HG03280 (cell line): ENCODE results near the gene CHN1.

Experiments used
- ATAC-seq: cut with Tn5 transposase; IDR thresholded peaks from one replicate; pipeline ENCODE4 v1.9.1; 2021; ENCODE audit warnings: mild to moderate bottlenecking, moderate library complexity; ENCODE audit not compliant: unreplicated experiment

The CHN1 gene

DNA sequence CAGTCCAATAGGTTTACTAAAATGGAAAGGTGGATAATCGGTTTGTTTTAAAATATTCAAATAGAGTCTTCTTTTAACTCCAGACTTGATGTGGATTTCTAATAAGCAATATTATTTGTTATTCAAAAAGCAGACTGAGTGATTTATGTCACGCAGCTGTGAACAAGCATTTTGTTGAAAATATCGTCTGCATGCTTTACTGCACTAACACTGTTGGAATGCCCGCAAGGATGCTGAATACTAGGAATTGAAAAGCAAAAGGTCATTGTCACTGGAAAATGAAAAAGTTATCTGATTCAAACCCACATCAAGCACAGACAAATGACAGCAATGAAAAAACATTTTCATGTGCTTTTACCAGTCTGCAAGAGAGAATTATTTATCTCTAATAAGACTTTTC, 31.1 kb downstream of the CHN1 start:
- no peak for ATAC-seq

DNA sequence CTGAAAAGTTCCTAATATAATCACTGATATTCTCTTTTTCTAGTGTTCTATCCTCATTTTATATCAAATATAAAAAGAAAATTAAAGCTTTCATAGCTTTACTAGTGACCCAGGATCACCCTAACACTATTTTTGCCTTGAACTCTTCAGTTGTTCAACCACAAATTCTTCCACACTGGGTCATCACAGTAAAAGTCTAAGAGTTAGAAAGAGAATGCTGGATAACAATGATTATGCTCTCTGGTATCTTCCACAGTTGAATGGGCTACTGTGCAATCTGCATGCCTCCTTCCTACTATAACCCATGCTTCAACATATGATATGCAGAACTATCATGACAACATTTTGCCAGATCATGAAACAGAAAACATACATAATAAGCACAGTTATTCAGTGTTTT, 32.3 kb downstream of the CHN1 start:
- no peak for ATAC-seq

DNA sequence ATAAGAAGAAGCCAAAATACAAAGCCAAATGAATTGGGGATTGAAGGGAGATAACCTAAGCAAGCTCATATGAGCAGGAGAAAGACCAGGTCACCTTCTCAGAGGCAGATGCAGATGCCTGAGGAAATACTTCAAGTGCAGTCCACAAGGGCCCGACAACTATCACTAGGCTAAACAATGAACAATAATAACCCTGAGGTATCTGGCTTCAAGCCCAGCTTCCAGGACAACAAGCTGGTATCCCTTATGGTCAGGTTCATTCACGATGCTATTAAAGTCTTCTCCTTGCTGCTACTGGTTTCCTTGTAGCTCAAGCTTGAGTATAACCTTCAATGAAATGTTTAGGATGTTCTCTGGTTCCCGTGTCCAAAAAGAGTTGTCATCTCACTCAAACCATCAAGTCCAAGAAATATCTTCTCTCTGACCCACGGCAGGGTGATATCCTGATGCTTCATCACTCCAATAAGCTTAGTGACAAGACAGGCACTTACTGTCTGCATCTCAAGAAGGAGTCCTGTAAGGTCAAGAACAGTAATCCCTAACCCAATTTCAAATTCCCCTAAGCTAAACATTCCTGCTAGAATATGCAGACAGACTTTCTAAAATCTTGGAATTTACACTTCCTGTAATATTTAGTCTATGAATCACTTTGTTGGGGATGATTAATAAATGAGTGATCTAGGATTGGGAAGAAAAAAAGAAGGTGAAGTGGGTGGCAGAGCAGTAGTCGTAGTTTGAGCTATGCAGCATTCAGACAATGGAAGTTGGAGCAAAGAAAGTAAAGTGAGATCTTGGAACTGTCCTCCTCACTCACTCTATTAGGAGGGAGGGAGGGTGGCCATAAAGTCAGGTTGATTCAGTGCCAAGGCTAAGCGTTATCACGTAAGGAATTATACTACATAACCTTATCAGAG, 33.1 kb downstream of the CHN1 start:
- ATAC-seq, result no peak

DNA sequence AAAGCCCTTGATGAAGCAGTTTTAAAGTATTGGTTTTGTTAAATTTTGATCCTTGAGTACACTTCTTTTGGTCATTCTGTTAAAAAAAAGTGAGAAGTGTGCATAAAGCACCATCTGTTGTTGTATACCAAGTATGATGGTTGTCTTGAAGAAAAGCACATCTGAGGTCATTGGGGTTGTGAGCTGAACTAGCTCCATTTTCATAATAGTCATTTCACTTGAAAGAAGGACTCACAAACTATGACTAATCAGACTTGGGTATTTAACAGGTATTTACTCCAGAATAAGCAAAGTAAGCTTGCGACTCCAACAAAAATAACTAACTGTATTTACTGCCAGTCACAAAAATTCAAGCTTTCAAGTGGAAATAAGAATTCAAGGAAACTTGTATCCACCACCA, 35.1 kb downstream of the CHN1 start:
- ATAC-seq, result no peak

DNA sequence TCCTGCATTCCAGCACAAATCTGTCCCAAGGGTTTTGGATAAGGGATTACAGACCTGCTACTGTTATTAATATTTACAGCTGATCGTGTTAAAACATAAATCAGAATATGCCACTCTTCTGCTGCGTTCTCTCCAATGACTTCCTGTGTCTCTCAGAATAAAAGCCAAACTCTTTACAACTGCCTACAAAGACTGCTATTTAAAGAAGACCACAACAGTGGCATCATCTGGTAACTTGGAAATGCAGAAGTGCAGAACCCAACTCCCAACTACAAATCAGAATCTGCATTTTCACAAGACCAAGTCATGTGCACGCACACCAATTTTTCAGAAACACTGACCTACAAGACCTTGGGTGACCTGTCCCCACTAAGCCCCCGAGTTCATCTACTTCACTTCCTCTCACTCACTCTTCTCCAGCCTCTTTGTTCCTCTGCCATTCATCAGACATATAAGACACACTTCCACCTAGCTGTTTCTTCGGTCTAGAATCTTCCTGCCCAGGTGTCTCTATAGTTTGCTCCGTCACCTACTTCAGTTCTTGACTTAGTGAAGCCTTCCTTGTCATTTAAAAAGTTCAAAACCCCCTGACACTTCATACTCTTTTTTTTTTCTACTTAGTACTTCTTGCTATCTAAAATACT, 36.0 kb downstream of the CHN1 start:
- ATAC-seq, result no peak

DNA sequence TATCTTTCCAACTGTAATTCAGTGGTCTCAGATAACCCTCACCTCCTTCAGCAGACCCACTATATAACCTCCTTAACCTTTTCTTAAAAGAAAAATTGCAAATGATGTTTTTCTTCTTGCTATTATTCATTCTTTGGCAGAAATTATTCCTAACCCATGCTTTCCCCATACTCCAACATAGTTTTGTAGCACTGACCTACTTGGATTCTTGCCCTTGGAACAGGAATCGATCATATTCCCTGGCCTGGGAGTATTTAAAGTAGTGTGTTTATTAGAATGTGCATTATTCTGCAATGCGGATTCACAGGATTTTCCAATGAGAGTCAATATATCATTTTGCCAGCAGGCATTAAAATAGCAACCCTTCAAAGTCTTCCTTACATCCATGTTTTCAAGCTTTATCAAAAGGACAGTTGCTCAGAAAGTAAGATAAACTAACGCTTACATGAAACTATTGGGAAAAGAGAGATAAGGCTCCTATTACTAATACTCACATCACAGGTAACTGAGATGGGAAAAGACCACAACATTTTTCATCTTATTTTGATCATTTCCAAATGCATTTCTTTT, 37.4 kb downstream of the CHN1 start:
- no peak for ATAC-seq

DNA sequence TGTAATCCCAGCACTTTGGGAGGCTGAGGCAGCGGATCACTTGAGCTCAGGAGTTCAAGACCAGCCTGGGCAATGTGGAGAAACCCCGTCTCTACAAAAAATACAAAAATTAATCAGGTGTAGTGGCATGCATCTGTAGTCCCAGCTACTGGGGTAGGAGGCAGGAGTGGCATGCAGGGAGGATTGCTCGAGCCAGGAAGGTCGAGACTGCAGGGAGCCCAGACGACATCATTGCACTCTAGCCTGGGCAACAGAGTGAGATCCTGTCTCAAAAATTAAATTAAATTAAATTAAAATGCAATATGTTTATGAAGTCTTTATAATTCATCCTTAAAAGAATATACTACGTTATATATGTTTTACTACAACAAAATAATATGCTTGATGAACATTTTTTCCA, 38.1 kb downstream of the CHN1 start:
- no peak for ATAC-seq

DNA sequence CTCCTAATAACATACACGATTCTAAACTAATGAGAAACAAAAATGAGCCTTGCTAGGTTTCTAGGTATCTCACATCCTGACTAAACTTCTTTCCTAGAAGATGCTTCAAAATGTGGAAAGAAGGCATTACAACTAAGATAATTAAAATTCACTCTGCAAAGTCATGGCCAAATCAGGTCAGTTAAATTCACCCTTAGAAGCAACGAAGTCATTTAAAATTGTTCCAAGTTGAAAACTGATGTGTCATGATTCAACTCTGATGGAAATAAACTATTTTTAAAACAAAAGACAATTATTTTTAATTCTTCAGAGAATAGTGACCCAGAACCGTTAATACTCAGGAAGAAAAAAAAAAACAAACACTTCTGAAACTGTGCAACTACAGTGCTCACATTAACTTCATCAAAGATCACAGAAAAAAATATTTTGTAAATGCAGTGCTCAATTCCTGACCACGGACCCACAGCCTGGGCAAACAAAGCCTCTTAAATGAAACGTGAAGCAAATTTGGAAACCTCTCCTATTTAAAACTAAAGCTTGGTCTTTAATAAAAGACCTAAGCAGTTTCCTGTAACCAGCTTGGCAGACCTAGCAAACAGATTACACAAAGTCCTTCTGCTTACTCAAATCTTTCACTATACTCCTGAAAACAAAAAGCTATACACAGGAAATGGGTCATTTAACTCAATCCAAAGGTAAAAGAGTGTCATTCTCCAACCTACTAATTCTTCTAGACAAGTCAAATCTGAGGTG, 39.0 kb downstream of the CHN1 start:
- ATAC-seq, result no peak

DNA sequence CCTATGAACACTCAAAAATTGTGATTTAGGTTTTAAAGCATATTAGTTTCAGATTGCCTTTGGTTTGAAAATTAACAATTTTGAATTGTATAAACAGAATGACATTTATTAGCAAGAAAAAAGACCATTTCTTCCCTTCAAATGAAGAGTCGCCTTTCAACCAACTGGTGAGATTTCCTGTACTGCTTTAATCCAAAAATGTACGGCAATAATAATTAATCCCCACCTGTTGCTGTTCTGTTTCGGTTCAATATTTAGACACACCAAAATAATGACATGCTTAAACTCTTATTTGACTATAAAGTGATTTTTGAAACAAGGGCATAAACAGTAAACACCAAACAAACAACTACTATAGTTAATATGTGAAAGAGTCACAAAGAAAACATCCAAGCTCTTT, 39.6 kb downstream of the CHN1 start:
- no peak for ATAC-seq

DNA sequence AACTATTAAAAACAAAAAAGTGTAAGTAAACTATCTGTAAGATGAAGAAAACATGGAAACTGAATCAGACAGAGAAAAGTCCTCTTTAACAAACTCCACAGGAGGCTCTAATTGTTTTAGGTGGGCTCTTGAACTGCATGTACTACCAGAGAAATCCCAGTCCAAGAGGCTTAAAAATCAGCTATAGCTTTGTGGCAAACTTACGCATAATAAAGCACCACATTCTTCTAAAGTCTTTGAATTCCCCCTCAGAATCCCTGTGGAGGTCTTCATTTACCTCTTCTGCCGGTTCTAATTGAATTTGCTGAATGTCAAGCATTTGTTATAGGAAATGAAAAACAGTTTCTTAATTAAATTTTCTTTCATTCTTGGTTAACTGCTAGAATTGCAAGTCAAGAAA, 40.8 kb downstream of the CHN1 start:
- ATAC-seq, result no peak

DNA sequence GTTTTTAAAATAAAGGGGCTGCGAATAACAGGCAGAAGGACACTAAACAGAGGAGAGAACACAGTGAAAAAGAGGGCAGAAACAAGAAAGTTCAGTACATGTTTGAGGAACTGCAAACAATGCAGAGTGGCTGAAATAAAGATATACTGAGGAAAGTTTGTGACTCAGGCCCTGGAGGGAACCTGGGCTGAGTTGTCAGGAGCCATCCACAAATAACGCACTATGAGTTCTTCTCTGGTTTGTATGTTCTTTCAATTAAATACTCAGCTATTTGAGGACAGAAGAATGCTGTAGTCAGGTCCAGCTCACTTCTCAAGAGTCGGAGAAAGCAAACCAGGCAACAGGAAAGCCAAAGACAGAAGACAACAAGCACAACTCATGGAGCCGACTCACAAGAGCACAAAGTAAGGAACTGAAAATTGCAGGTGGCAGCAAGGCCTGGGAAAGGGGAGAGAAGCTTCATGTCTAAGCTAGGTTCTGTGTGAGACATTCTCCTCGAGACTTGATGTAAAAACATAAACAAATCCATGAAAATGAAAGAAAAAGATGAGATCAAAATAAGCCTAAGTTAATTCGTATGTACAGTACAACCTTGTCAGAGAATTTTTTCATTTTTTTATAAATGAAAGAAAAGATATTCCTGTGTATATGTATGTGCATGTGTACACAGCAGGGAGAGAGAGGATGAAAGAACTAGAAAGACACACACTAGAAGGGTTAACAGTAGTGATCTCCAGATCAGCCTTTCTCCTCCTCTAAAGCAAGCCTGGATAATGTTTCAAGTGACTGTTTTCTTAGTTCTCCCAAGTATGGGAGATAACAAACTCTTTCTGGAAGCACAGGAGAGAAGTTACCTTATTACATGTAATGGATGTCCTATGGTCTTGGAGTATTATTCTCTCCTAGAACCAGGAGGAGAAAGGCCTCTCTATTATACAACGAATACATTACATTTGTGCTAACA, 41.5 kb downstream of the CHN1 start:
- no peak for ATAC-seq

DNA sequence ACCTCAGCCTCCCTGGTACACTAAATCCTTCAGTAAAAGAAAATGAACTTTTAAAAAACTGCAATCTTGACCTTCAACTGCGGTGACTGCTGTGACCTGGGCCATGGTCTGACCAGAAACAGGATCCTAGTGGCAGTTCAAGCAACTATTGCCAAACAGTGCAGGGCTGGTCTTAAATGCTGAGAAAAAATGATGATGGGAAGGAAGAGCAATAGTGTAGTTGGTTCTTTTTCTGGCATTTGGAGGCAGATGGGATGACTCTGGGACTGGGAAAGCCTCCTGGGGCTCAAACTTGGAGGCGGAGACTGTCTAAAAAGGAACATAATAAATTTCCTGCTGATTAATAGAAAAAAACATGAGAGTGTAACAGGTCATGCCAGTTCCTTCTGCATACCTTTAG, 45.4 kb downstream of the CHN1 start:
- no peak for ATAC-seq

DNA sequence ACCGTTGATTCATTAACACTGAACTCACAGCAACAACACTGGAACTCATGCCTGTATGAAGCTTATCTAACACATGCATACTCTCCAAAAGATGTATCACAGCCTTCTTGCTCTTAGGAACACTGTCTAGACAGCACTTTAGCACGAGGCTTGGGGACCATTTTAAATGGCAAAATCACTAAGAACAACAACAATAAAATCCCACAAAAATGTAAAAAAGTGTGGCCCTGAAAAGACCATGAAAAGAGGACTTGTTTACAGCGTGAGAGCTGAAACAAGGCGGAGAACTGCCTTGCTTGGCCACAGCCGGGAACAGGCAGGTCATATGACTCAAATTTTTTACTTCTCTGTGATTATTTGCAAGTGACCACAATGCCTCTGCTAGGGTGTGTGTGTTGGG, 48.1 kb downstream of the CHN1 start:
- no peak for ATAC-seq

DNA sequence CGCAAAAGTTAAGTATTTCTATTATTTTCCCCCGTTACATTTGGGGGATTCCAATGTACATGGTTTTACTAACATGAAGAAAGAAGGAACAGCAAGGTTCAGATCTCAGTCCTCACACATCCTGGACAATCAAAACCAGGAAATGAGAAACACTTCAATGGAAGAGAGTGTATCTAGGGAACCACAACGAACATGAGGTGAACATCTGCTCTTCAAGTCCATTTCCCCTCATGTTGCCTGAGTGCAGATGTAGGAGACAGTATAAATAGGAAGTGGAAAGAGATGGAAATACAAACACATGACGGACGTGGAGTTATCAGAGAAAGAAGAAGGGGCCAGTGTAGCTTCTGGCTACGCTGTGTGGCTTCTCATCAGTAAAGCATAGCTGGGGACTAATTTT, 52.6 kb downstream of the CHN1 start:
- no peak for ATAC-seq

DNA sequence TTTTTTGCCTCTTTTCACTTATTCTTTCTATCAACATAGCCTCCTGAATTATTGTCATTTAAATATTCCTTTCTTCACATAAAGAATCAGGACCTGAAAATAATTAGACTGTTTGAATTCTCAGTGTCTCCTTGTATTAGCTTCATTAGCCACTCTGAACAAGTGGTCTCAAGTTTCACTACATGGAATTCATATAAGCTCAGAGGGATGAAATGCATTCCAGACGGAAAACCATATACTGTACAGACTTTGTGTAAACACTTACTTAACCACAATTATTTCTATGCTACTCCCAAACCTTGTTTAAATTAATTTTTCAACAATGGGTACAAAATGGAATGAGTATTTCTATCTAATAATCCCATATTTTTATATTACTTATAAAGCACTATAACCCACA, 53.4 kb downstream of the CHN1 start:
- no peak for ATAC-seq

DNA sequence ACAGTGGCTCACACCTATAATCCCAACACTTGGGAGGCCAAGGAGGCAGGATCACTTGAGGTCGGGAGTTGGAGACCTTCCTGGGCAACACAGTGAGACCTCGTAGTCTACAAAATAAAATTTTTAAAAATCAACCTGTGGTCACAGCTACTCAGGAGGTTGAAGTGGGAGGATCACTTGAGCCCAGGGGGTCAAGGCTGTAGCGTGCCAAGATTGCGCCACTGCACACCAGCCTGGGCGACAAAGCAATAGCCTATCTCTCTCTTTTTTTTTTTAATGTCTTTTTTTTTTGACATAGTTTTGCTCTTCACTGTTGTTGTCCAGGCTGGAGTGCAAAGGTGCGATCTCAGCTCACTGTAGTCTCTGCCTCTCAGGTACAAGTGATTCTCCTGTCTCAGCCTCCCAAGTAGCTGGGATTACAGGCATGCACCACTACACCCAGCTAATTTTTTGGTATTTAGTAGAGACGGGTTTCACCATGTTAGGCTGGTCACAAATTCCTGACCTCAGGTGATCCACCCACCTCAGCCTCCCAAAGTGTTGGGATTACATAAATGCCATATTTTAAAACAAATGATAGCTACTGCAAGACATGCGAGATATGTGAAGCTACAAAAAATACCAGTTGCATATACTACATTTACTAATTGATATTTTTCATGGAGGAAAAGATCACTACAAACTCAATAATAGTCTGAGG, 55.0 kb downstream of the CHN1 start:
- ATAC-seq, result no peak

DNA sequence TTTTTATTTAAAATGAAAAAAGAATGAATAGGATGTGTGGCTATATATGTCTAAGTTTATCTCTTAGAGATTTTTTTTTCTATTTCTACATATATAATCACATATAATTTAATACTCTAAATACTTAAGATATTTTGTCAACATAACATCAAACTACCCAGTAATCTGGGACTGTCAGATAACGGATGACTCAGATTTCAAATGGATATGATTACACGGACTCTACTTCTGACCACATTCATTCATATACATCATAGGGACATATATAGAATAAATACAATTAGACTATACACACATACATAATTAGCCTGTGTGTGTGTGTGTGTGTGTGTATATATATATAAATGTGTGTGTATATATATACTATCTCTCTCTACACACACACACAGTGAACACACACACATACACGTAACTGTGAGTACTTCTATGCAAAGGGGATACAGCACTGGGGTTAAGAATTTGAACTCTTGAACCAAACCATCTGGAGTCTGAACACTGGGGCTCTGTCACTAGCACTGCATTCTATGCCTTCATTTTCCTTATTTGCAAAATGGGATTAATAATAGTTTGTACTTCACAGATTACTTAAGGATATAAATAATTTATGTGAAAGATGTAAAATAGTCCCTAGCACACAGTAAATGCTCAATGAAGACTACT, 59.5 kb downstream of the CHN1 start:
- no peak for ATAC-seq

DNA sequence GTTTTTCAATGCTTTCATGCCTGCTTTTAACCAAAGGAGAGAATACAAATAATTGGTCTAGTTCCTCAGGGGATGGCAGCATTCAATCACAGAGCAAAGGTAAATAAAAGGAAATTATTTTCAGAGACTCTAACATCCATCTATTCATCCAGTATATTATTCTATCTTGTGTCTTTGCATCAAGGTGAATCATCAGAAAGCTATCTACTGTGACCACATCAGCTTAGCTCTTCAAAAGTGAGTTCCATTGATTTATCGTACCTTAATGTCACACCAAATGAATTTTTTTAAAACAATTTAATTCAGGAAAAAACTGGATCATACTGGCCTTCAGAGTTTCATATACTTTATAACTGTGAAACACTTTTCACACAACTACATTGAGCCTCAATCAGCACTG, 66.1 kb downstream of the CHN1 start:
- no peak for ATAC-seq

DNA sequence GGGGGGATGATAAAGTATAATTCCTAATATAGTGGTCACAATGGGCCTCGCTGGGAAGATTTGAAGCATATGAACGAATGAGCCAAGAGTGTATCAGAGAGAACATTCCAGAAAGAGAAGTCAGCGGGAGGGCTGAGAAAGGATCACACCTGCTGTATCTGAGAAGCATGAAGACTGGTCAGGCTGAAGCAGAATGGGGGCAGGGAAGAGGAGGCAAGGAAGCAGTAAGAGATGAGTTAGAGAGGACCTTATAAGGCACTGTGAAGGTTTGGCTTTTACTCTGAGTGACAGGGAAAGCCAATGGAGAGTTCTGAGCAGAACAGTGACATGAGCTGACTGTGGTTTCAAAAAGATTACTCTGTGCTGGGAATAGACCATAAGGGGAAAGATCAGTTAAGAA, 73.5 kb downstream of the CHN1 start:
- ATAC-seq, result no peak
